ENCODE measurements around the gene MREG.

- TF ChIP-seq, protein P1, sequence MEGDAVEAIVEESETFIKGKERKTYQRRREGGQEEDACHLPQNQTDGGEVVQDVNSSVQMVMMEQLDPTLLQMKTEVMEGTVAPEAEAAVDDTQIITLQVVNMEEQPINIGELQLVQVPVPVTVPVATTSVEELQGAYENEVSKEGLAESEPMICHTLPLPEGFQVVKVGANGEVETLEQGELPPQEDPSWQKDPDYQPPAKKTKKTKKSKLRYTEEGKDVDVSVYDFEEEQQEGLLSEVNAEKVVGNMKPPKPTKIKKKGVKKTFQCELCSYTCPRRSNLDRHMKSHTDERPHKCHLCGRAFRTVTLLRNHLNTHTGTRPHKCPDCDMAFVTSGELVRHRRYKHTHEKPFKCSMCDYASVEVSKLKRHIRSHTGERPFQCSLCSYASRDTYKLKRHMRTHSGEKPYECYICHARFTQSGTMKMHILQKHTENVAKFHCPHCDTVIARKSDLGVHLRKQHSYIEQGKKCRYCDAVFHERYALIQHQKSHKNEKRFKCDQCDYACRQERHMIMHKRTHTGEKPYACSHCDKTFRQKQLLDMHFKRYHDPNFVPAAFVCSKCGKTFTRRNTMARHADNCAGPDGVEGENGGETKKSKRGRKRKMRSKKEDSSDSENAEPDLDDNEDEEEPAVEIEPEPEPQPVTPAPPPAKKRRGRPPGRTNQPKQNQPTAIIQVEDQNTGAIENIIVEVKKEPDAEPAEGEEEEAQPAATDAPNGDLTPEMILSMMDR (IDR thresholded peaks at IDR 0.05) = no peak
- no peak for TF ChIP-seq POLR2A (IDR thresholded peaks at IDR 0.05)
These were observed 16.1 kb downstream of the MREG start for GRCh38 chr2:215997219-215997618.
